ENCODE data around the gene ALG6. TPM values are rescaled to one million over a fixed set of nuclear protein-coding genes. Genes with fewer than 3 reads are reported as not detected.

Gene ALG6
- total RNA-seq, result 10 to 100 TPM; 13.8 to 16.6 (median 15.3) TPM

GRCh38 chr1:63367215-63368103 lies at the start of gene ALG6:
Gene ALG6, plus strand, starts transcription at chr1:63367627. Its CDS starts 3,351 bp downstream, at chr1:63370978.
- DNase-seq, result peak; percentile 86
- Mint-ChIP-seq H3K9me3 (no peaks in the 10 kb centered on the region), H3K4me3 (peak within 1 kb of the TSS; percentile 93), H3K27me3 (ENCODE audit: low read depth) (peaks cover 9% of the 10 kb centered on the region), H3K36me3 (ENCODE audit: insufficient read depth) (peaks cover 11% of the 10 kb centered on the region), H3K4me1 (ENCODE audit: low read depth) (peaks cover 25% of the 10 kb centered on the region)
- peak; percentile 95 for ATAC-seq

- H3K4me1 Mint-ChIP-seq (ENCODE audit: low read depth), result peaks cover 26% of the 10 kb centered on the region
- H3K9me3 Mint-ChIP-seq, result peaks cover 13% of the 10 kb centered on the region
- peak overlapping the region; percentile 49 for H3K4me3 Mint-ChIP-seq
- DNase-seq, result no peak
- no peak for ATAC-seq
- no peaks in the 10 kb centered on the region for H3K36me3 Mint-ChIP-seq (ENCODE audit: insufficient read depth)
- H3K27me3 Mint-ChIP-seq (ENCODE audit: low read depth), result peaks cover 72% of the 10 kb centered on the region
These were observed 49.6 kb upstream of the ALG6 start for GRCh38 chr1:63317817-63318152.

- H3K9me3 Mint-ChIP-seq, result peaks cover 13% of the 10 kb centered on the region
- no peak for ATAC-seq
- no peak for DNase-seq
- peaks cover 73% of the 10 kb centered on the region for H3K27me3 Mint-ChIP-seq (ENCODE audit: low read depth)
- peak overlapping the region; percentile 49 for H3K4me3 Mint-ChIP-seq
- H3K36me3 Mint-ChIP-seq (ENCODE audit: insufficient read depth), result no peaks in the 10 kb centered on the region
- peaks cover 27% of the 10 kb centered on the region for H3K4me1 Mint-ChIP-seq (ENCODE audit: low read depth)
These were observed 49.0 kb upstream of the ALG6 start for GRCh38 chr1:63318201-63318979.

- H3K27me3 Mint-ChIP-seq (ENCODE audit: low read depth), result peaks cover 67% of the 10 kb centered on the region
- H3K36me3 Mint-ChIP-seq (ENCODE audit: insufficient read depth), result no peaks in the 10 kb centered on the region
- H3K4me1 Mint-ChIP-seq (ENCODE audit: low read depth), result peaks cover 29% of the 10 kb centered on the region
- no peak overlapping the region for H3K4me3 Mint-ChIP-seq
- DNase-seq, result no peak
- peaks cover 13% of the 10 kb centered on the region for H3K9me3 Mint-ChIP-seq
- no peak for ATAC-seq
These were observed 48.1 kb upstream of the ALG6 start for GRCh38 chr1:63319046-63320021.

DNA sequence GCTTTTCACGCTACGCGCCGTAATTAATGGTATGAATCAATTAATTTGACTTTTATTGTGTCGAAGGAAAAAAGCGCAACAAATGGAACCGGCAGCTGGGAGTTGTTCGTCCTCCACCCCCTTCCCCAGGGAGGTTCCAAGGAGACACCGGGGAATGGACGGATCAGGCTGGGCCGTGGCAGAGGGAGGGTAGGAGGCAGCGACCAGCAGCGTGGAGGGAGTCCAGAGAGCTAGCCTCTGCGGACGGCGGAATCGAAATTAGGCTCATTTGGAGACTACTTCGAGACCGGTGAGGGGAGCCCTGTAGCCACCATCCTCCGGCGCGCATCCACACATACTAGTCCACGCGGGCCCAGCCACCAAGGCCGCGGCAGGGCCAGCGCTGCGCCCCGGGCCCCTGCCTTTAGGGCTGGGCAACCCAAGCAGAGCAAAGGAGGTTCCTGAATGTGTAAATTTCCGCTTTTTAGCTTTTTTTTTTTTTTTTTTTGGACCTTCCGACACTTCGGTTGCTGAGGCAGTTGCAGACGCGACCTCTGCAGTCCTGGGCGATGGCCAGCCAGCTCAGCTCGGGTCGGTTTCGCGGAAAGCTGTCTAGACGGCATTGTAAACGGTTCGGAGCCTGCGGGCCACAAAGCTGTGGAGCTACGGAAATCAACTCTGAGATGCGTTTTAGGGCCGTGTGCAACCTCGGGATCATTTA lies 47.3 kb upstream of the ALG6 start:
- DNase-seq (no peak), ATAC-seq (no peak)
- H3K4me1 Mint-ChIP-seq (ENCODE audit: low read depth), result peaks cover 32% of the 10 kb centered on the region

DNA sequence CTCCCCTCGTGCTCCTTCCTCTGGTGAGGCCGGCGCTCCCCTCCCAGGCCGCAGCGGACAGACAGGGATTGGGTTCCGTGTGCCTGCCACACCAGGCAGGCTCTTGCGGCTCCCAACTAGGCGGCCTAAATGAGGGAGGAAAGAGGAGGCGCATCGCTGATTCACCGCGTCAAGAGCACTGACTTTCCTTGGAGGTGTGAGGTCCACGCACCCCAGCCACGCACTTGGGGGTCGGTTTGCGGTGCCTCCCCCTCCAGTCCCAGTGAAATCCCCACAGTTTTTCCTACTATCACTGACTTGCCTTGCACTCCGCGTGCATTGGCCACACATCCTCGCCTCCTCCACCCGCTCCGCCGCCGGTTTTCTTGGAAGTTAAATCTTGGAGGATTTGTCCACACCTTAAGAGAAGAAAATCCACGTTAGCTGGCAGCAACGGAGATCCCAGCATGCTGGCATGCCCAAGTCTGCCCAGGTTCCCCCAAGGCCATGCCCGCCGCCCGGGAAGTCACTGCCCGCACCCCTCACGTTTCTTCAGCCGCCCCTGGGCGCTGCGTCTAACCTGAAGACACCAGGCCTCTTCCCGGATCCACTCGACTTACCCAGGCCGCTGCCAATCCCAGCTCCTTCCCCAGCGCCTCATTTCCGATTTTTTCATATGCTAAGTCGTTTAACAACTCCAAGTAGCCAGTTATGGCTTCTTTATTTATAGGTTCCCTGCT lies 46.2 kb upstream of the ALG6 start:
- no peaks in the 10 kb centered on the region for H3K36me3 Mint-ChIP-seq (ENCODE audit: insufficient read depth)
- H3K27me3 Mint-ChIP-seq (ENCODE audit: low read depth), result peaks cover 68% of the 10 kb centered on the region
- H3K4me3 Mint-ChIP-seq, result peak overlapping the region; percentile 75
- H3K9me3 Mint-ChIP-seq, result peaks cover 14% of the 10 kb centered on the region
- ATAC-seq, result no peak
- no peak for DNase-seq
- H3K4me1 Mint-ChIP-seq (ENCODE audit: low read depth), result peaks cover 31% of the 10 kb centered on the region

More for the DNA sequence above, 47.3 kb upstream of the ALG6 start:
- H3K9me3 Mint-ChIP-seq, result peaks cover 13% of the 10 kb centered on the region
- peak overlapping the region; percentile 11 for H3K4me3 Mint-ChIP-seq
- H3K36me3 Mint-ChIP-seq (ENCODE audit: insufficient read depth), result no peaks in the 10 kb centered on the region
- H3K27me3 Mint-ChIP-seq (ENCODE audit: low read depth), result peaks cover 68% of the 10 kb centered on the region

DNA sequence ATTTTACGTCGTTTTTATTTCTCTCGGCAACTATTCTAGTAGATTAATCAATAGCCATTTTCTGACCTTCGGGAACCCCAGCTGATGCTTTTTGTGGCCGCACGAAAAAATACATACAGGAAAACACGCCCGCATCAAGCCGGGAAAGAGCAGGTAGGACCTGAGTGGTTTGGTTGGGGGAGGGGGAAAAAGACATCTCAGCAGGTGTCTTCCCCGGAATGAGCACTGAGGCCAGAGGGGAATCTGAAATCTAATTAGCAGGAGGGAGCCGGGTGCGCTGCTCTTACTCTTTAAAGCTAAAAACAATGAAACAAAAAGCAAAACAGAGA lies 45.7 kb upstream of the ALG6 start:
- H3K27me3 Mint-ChIP-seq (ENCODE audit: low read depth), result peaks cover 69% of the 10 kb centered on the region
- peak overlapping the region; percentile 75 for H3K4me3 Mint-ChIP-seq
- ATAC-seq (no peak), DNase-seq (no peak)
- H3K9me3 Mint-ChIP-seq, result peaks cover 16% of the 10 kb centered on the region
- H3K4me1 Mint-ChIP-seq (ENCODE audit: low read depth), result peaks cover 32% of the 10 kb centered on the region
- H3K36me3 Mint-ChIP-seq (ENCODE audit: insufficient read depth), result no peaks in the 10 kb centered on the region

GRCh38 chr1:63322114-63322943 lies 45.1 kb upstream of the ALG6 start, which contains the start of gene FOXD3:
Gene FOXD3, plus strand, starts transcription at chr1:63322567. Its CDS starts 492 bp downstream, at chr1:63323059.
- peak; percentile 46 to 48 for ATAC-seq

DNA sequence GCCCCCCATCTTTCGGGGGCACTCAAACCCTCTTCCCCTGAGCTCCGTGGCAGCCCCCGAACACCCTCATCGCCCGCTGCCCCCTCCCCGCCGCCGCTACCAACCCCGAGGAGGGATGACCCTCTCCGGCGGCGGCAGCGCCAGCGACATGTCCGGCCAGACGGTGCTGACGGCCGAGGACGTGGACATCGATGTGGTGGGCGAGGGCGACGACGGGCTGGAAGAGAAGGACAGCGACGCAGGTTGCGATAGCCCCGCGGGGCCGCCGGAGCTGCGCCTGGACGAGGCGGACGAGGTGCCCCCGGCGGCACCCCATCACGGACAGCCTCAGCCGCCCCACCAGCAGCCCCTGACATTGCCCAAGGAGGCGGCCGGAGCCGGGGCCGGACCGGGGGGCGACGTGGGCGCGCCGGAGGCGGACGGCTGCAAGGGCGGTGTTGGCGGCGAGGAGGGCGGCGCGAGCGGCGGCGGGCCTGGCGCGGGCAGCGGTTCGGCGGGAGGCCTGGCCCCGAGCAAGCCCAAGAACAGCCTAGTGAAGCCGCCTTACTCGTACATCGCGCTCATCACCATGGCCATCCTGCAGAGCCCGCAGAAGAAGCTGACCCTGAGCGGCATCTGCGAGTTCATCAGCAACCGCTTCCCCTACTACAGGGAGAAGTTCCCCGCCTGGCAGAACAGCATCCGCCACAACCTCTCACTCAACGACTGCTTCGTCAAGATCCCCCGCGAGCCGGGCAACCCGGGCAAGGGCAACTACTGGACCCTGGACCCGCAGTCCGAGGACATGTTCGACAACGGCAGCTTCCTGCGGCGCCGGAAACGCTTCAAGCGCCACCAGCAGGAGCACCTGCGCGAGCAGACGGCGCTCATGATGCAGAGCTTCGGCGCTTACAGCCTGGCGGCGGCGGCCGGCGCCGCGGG lies 44.2 kb upstream of the ALG6 start:
- H3K36me3 Mint-ChIP-seq (ENCODE audit: insufficient read depth), result no peaks in the 10 kb centered on the region
- ATAC-seq, result peak; percentile 32 to 42
- peaks cover 29% of the 10 kb centered on the region for H3K4me1 Mint-ChIP-seq (ENCODE audit: low read depth)
- H3K4me3 Mint-ChIP-seq, result peak overlapping the region; percentile 72
- peak; percentile 37 for DNase-seq
- H3K27me3 Mint-ChIP-seq (ENCODE audit: low read depth), result peaks cover 76% of the 10 kb centered on the region
- H3K9me3 Mint-ChIP-seq, result peaks cover 14% of the 10 kb centered on the region

More at GRCh38 chr1:63322114-63322943, 45.1 kb upstream of the ALG6 start, which contains the start of gene FOXD3:
- no peak for DNase-seq
- no peaks in the 10 kb centered on the region for H3K36me3 Mint-ChIP-seq (ENCODE audit: insufficient read depth)
- H3K4me3 Mint-ChIP-seq, result peak within 1 kb of the TSS; percentile 75
- peaks cover 16% of the 10 kb centered on the region for H3K9me3 Mint-ChIP-seq
- peaks cover 75% of the 10 kb centered on the region for H3K27me3 Mint-ChIP-seq (ENCODE audit: low read depth)
- H3K4me1 Mint-ChIP-seq (ENCODE audit: low read depth), result peaks cover 32% of the 10 kb centered on the region

- H3K4me3 Mint-ChIP-seq, result peak overlapping the region; percentile 64
- DNase-seq (no peak), ATAC-seq (peak in 1 of 2 donors; percentile 6)
- H3K36me3 Mint-ChIP-seq (ENCODE audit: insufficient read depth), result peaks cover 2% of the 10 kb centered on the region
- H3K27me3 Mint-ChIP-seq (ENCODE audit: low read depth), result peaks cover 74% of the 10 kb centered on the region
- H3K4me1 Mint-ChIP-seq (ENCODE audit: low read depth), result peaks cover 27% of the 10 kb centered on the region
- peaks cover 7% of the 10 kb centered on the region for H3K9me3 Mint-ChIP-seq
These were observed 43.3 kb upstream of the ALG6 start for GRCh38 chr1:63323865-63324778.

GRCh38 chr1:63324779-63325119 lies 42.7 kb upstream of the ALG6 start:
- no peak for DNase-seq
- no peak for ATAC-seq
- Mint-ChIP-seq H3K27me3 (ENCODE audit: low read depth) (peaks cover 75% of the 10 kb centered on the region), H3K4me1 (ENCODE audit: low read depth) (peaks cover 29% of the 10 kb centered on the region), H3K36me3 (ENCODE audit: insufficient read depth) (peaks cover 3% of the 10 kb centered on the region), H3K4me3 (peak overlapping the region; percentile 64), H3K9me3 (peaks cover 3% of the 10 kb centered on the region)

Measured in activated T-cell treated with anti-CD3 and anti-CD28 coated beads, Interleukin-2, amount 50 U/mL, for 4 hours (primary cell).